Astrocyte of the spinal cord (primary cell): ENCODE results near the gene LFNG.

Experiments
- DNase-seq: peaks from one replicate; pipeline ENCODE4 v3.0.0; 2011; ENCODE audit warnings: low read depth, low spot score
- H3K4me3 ChIP-seq: 2 replicates; pipeline ENCODE4 v1.5.1; 2011; ENCODE audit warnings: low read depth, mild to moderate bottlenecking, low read length, moderate library complexity
- in situ Hi-C: cut with HindIII; loops from 2 replicates; pipeline ENCODE4 v1.10.0; 2017; ENCODE audit warnings: low sequenced_read_pairs
- TF ChIP-seq, protein P1 (sequence below): IDR thresholded peaks from 2 replicates; pipeline ENCODE4 v1.5.1; 2012; ENCODE audit warnings: low read depth, mild to moderate bottlenecking, low read length, inconsistent platforms

The LFNG gene, protein sequence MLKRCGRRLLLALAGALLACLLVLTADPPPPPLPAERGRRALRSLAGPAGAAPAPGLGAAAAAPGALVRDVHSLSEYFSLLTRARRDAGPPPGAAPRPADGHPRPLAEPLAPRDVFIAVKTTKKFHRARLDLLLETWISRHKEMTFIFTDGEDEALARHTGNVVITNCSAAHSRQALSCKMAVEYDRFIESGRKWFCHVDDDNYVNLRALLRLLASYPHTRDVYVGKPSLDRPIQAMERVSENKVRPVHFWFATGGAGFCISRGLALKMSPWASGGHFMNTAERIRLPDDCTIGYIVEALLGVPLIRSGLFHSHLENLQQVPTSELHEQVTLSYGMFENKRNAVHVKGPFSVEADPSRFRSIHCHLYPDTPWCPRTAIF

DNA sequence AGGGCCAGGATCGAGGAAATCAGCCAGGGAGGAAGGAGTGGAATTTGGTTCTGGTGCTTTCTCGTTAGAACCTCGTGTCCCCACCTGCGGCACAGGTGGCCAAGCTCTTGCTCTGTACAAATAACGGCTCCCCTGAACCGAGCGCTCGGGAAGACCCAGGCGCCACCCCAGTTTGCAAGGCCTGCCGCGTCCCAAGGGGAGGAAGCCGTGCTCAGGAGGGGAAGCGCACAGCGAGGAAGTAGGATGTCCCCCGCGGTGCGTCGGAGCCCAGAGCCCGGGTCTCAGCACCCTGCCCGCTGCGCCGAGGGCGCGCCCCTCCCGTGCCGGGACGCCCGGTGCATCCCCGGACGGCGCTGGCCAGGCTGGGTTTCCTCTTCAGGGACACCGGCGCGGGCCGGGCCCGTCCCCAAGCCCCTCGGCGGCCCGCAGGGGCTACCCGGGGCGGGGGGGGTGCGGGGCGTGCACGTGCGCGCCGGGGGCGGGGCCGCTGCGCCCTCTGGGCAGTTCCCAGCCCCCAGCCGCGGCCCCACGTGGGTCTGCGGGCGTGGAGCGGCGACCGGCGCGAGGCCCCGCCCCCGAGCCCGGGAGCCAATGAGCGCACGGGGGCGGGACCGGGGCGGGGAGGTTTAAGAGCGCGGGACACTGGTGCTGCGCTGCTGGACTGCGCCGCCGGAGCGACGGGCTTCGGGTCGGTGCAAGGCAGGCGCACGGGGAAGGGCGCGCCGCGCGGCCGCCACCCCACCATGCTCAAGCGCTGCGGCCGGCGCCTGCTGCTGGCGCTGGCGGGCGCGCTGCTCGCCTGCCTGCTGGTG is at the start of gene LFNG:
Gene LFNG, plus strand, starts transcription at position 656 of the 812 bp plus-strand sequence. Its CDS starts 88 bp downstream, at position 744.
- DNase-seq: peak; percentile 90
- TF ChIP-seq, protein P1, sequence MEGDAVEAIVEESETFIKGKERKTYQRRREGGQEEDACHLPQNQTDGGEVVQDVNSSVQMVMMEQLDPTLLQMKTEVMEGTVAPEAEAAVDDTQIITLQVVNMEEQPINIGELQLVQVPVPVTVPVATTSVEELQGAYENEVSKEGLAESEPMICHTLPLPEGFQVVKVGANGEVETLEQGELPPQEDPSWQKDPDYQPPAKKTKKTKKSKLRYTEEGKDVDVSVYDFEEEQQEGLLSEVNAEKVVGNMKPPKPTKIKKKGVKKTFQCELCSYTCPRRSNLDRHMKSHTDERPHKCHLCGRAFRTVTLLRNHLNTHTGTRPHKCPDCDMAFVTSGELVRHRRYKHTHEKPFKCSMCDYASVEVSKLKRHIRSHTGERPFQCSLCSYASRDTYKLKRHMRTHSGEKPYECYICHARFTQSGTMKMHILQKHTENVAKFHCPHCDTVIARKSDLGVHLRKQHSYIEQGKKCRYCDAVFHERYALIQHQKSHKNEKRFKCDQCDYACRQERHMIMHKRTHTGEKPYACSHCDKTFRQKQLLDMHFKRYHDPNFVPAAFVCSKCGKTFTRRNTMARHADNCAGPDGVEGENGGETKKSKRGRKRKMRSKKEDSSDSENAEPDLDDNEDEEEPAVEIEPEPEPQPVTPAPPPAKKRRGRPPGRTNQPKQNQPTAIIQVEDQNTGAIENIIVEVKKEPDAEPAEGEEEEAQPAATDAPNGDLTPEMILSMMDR: no peak
- in situ Hi-C loops: no loop called here
- peak within 1 kb of the TSS; percentile 52 for H3K4me3 ChIP-seq

GRCh38 chr7:2470204-2471021 is 49.2 kb upstream of the LFNG start:
- no peak for DNase-seq
- no peak overlapping the region for H3K4me3 ChIP-seq
- in situ Hi-C loops: no loop called here
- TF ChIP-seq, protein P1: no peak

- in situ Hi-C loops: no loop called here
- H3K4me3 ChIP-seq: no peak overlapping the region
- peak; percentile 59 for DNase-seq
- TF ChIP-seq, protein P1: no peak
Observed at GRCh38 chr7:2471022-2471329, 48.6 kb upstream of the LFNG start.

DNA sequence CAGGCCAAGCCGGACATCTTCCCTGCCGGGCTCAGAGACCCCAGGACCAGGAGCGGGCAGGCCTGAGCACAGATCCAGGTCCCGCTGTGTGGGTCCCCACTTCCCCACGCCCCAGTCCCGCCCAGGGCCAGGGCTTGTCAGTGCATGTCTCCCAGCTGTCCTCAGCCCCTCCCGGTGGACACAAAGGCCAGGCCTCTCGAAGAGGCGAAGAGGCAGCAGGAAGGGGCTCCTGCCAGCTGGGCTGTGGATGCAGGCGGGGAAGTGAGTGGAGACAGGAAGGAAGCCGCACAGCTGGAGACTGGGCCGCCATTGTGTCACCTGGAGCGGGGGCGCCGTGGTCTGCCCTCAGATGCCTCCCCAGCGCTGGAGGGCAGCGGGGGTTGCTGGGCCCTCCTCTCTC is 48.2 kb upstream of the LFNG start:
- TF ChIP-seq, protein P1: no peak
- peak; percentile 34 for DNase-seq
- H3K4me3 ChIP-seq: no peak overlapping the region
- in situ Hi-C loops: no loop called here

- TF ChIP-seq, protein P1: no peak
- no peak overlapping the region for H3K4me3 ChIP-seq
- no peak for DNase-seq
- in situ Hi-C loops: no loop called here
Observed at GRCh38 chr7:2472739-2473138, 46.8 kb upstream of the LFNG start.

DNA sequence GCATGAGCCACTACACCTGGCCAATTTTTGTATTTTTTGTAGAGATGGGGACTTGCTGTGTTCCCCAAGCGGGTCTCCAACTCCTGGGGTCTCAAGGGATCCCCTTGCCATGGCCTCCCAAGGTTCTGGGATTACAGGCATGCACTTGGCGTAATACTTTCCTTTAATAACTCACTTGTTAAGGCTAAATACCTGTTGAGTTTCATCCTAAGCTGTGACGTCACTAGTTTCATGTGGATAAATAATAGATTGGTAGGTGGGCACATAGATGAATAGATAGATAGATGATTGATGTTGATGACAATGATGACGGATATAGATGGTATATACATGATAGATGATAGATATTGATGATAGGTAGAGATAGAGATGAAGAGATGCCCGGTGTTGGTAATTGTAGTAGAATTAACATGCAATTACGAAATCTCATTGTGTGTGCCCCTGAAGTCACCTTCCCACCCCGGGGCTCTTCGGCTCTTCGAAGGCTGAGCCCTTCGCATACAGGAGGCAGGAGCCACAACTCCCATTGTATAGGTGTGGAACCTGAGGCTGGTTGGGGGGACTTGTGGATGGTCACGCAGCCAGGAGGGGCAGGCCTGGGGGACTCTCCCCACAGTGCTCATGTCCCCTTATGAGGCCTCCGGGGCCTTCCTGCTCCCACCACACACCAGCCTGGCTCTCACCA is 45.9 kb upstream of the LFNG start:
- TF ChIP-seq, protein P1: no peak
- DNase-seq: no peak
- no peak overlapping the region for H3K4me3 ChIP-seq
- in situ Hi-C loops: no loop called here
